ENCODE measurements around the gene RELB.

Gene RELB

GRCh38 chr19:45049073-45049736 lies 47.9 kb downstream of the RELB start:
- TF ChIP-seq CTCF (IDR thresholded peaks at IDR 0.05; ENCODE audit: insufficient read depth, missing control alignments): no peak
- DNase-seq (ENCODE audit: insufficient read length, low spot score) (no peak), FAIRE-seq (no peak)

- TF ChIP-seq CTCF (IDR thresholded peaks at IDR 0.05; ENCODE audit: insufficient read depth, missing control alignments): no peak
- no peak for FAIRE-seq
These were observed 48.8 kb downstream of the RELB start for GRCh38 chr19:45050036-45050435.

GRCh38 chr19:45051929-45052579 lies 50.8 kb downstream of the RELB start:
- DNase-seq (ENCODE audit: insufficient read length, low spot score): no peak
- TF ChIP-seq CTCF (IDR thresholded peaks at IDR 0.05; ENCODE audit: insufficient read depth, missing control alignments): no peak
- no peak for FAIRE-seq

More at GRCh38 chr19:45050036-45050435, 48.8 kb downstream of the RELB start:
- DNase-seq (ENCODE audit: insufficient read length, low spot score): no peak

- no peak for TF ChIP-seq CTCF (IDR thresholded peaks at IDR 0.05; ENCODE audit: insufficient read depth, missing control alignments)
- no peak for FAIRE-seq
- DNase-seq (ENCODE audit: insufficient read length, low spot score): no peak
These were observed 55.6 kb downstream of the RELB start for GRCh38 chr19:45056831-45057230.

- DNase-seq (ENCODE audit: insufficient read length, low spot score) (no peak), FAIRE-seq (no peak)
- no peak for TF ChIP-seq CTCF (IDR thresholded peaks at IDR 0.05; ENCODE audit: insufficient read depth, missing control alignments)
These were observed 56.2 kb downstream of the RELB start for GRCh38 chr19:45057444-45057843.

GRCh38 chr19:45058622-45059159 lies 57.4 kb downstream of the RELB start:
- DNase-seq (ENCODE audit: insufficient read length, low spot score): no peak
- FAIRE-seq: no peak
- TF ChIP-seq CTCF (IDR thresholded peaks at IDR 0.05; ENCODE audit: insufficient read depth, missing control alignments): no peak

Measured in D721Med (cell line).